ENCODE results near the gene CT83. TPM values are rescaled to one million over a fixed set of nuclear protein-coding genes. Genes with fewer than 3 reads are reported as not detected.

CT83 gene
- polyA plus RNA-seq, 3 donors = not detected

DNA sequence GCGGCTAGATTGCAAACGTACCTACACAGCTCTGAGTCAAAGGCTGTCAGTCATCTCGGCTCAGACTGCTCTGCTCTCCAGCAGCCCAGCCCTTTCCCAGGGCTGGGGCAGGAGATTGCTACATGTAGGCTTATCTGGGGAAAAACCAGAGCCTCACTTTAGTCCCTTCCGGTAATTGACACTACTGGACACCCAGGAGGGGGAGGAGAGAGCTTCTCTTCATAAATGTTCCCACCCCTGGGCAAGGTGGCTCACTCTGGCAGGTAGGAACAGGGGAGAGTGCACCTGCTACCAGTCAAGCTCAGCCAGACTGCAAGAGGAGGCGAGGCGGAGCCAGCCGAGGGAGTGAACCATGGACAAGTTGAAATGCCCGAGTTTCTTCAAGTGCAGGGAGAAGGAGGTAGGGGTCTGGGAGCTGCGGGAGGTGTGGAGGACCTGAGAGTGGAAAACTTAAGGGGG lies 26.4 kb downstream of the CT83 start, which contains the start of gene SLC6A14:
Gene SLC6A14 (plus strand): TSS at position 249 of the 459 bp plus-strand sequence. CDS start 104 bp downstream, at position 353.
- Histone ChIP-seq H3K4me1 (ENCODE audit: control insufficient read depth in 1 of 2, insufficient read depth in 2 of 2, low read length in 2 of 2) (no peaks in the 10 kb centered on the region), H3K4me2 (replicated peaks; ENCODE audit: extremely low read depth, low read length, poor library complexity, severe bottlenecking) (no peak within 1 kb of the TSS), H3K79me2 (ENCODE audit: insufficient read depth, low read length) (no peaks in the 10 kb centered on the region), H2AFZ (ENCODE audit: insufficient read depth, low read depth, low read length, poor library complexity, severe bottlenecking) (no peak within 1 kb of the TSS), H4K20me1 (ENCODE audit: insufficient read depth, low read length) (no peaks in the 10 kb centered on the region), H3K4me3 (replicated peaks in 1 of 3; ENCODE audit: low read depth in 2 of 3, low read length in 3 of 3) (no peak within 1 kb of the TSS), H3K27ac (ENCODE audit: low read depth in 1 of 2, low read length in 2 of 2) (no peak within 1 kb of the TSS), H3K9me3 (replicated peaks in 1 of 2; ENCODE audit: control insufficient read depth in 1 of 2, insufficient read depth in 1 of 2, low read length in 2 of 2) (no peaks in the 10 kb centered on the region), H3K36me3 (replicated peaks in 1 of 2; ENCODE audit: control insufficient read depth in 1 of 2, insufficient read depth in 2 of 2, low read length in 2 of 2) (no peaks in the 10 kb centered on the region), H3K9ac (ENCODE audit: insufficient read depth, low read length, poor library complexity, severe bottlenecking) (no peak within 1 kb of the TSS), H3K27me3 (ENCODE audit: control insufficient read depth in 2 of 2, insufficient read depth in 2 of 2, low read length in 2 of 2) (no peaks in the 10 kb centered on the region)
- Mint-ChIP-seq H3K36me3 (no peaks in the 10 kb centered on the region), H3K27ac (no peak within 1 kb of the TSS), H3K4me3 (no peak within 1 kb of the TSS), H3K27me3 (ENCODE audit: low read depth in 3 of 3) (peaks cover 0 to 12% (median 0%) of the 10 kb centered on the region in 3 donors), H3K4me1 (no peaks in the 10 kb centered on the region), H3K9me3 (peaks cover 0 to 3% (median 0%) of the 10 kb centered on the region in 7 donors)
- WGBS (ENCODE audit: insufficient coverage) = 83% methylated on average over 4 of the region's 9 CpGs
- no peak for DNase-seq
- intact Hi-C loops (cut with micrococcal nuclease) = no loop called here
- TF ChIP-seq, protein P1, sequence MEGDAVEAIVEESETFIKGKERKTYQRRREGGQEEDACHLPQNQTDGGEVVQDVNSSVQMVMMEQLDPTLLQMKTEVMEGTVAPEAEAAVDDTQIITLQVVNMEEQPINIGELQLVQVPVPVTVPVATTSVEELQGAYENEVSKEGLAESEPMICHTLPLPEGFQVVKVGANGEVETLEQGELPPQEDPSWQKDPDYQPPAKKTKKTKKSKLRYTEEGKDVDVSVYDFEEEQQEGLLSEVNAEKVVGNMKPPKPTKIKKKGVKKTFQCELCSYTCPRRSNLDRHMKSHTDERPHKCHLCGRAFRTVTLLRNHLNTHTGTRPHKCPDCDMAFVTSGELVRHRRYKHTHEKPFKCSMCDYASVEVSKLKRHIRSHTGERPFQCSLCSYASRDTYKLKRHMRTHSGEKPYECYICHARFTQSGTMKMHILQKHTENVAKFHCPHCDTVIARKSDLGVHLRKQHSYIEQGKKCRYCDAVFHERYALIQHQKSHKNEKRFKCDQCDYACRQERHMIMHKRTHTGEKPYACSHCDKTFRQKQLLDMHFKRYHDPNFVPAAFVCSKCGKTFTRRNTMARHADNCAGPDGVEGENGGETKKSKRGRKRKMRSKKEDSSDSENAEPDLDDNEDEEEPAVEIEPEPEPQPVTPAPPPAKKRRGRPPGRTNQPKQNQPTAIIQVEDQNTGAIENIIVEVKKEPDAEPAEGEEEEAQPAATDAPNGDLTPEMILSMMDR (IDR thresholded peaks at IDR 0.05) = no peak

DNA sequence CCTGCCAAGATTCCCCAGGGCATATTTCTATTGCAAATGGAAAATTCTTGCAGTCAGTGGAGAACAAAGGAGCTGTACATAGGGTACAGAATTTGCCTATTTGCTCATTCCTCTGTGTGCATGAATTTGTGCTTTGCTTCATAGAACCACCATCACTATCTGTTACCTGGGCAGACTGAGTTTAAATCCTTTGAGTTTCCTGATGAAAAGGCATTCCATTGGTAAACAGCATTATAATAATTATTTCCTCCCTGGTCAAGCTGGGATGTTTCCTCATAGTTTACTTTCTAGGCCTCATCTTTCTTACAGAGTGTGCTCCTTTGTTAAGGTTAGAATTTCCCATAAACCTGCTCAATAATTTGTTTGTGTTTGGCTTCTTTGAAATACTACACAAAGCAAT lies 27.2 kb downstream of the CT83 start:
- Histone ChIP-seq H3K27ac (ENCODE audit: low read depth in 1 of 2, low read length in 2 of 2) (no peak overlapping the region), H3K4me3 (replicated peaks in 1 of 3; ENCODE audit: low read depth in 2 of 3, low read length in 3 of 3) (no peak overlapping the region), H4K20me1 (ENCODE audit: insufficient read depth, low read length) (no peaks in the 10 kb centered on the region), H3K4me2 (replicated peaks; ENCODE audit: extremely low read depth, low read length, poor library complexity, severe bottlenecking) (no peak overlapping the region), H3K4me1 (ENCODE audit: control insufficient read depth in 1 of 2, insufficient read depth in 2 of 2, low read length in 2 of 2) (no peaks in the 10 kb centered on the region), H3K79me2 (ENCODE audit: insufficient read depth, low read length) (no peaks in the 10 kb centered on the region), H3K9me3 (replicated peaks in 1 of 2; ENCODE audit: control insufficient read depth in 1 of 2, insufficient read depth in 1 of 2, low read length in 2 of 2) (no peaks in the 10 kb centered on the region), H3K9ac (ENCODE audit: insufficient read depth, low read length, poor library complexity, severe bottlenecking) (no peak overlapping the region), H3K36me3 (replicated peaks in 1 of 2; ENCODE audit: control insufficient read depth in 1 of 2, insufficient read depth in 2 of 2, low read length in 2 of 2) (no peaks in the 10 kb centered on the region), H3K27me3 (ENCODE audit: control insufficient read depth in 2 of 2, insufficient read depth in 2 of 2, low read length in 2 of 2) (no peaks in the 10 kb centered on the region), H2AFZ (ENCODE audit: insufficient read depth, low read depth, low read length, poor library complexity, severe bottlenecking) (no peak overlapping the region)
- DNase-seq = no peak
- Mint-ChIP-seq H3K27me3 (ENCODE audit: low read depth in 3 of 3) (peaks cover 0 to 12% (median 0%) of the 10 kb centered on the region in 3 donors), H3K27ac (no peak overlapping the region), H3K36me3 (no peaks in the 10 kb centered on the region), H3K4me1 (no peaks in the 10 kb centered on the region), H3K4me3 (no peak overlapping the region), H3K9me3 (peaks cover 0 to 3% (median 0%) of the 10 kb centered on the region in 7 donors)
- TF ChIP-seq, protein P1 (IDR thresholded peaks at IDR 0.05) = no peak
- intact Hi-C loops (cut with micrococcal nuclease) = no loop called here
